HUES6 (cell line): ENCODE data around the gene RNASET2.

Experiments
- H3K27ac ChIP-seq: 2 replicates; pipeline ENCODE4 v1.7.0; 2013; ENCODE audit warnings: low read depth, mild to moderate bottlenecking, low read length, inconsistent platforms
- H3K27me3 ChIP-seq: 2 replicates; pipeline ENCODE4 v1.6.1; 2013; ENCODE audit warnings: low read length; ENCODE audit not compliant: control insufficient read depth, insufficient read depth
- H3K36me3 ChIP-seq: 2 replicates; pipeline ENCODE4 v1.6.1; 2013; ENCODE audit warnings: low read length; ENCODE audit not compliant: control insufficient read depth, insufficient read depth
- H3K4me1 ChIP-seq: 2 replicates; pipeline ENCODE4 v1.6.1; 2013; ENCODE audit warnings: low read length; ENCODE audit not compliant: control insufficient read depth, insufficient read depth
- H3K4me3 ChIP-seq: 2 replicates; pipeline ENCODE4 v1.5.1; 2013; ENCODE audit warnings: low read depth, low read length
- H3K9ac ChIP-seq: one replicate; pipeline ENCODE4 v1.6.1; 2013; ENCODE audit warnings: mild to moderate bottlenecking, low read length
- H3K9me3 ChIP-seq: 2 replicates; pipeline ENCODE4 v1.6.1; 2013; ENCODE audit warnings: low read depth, low read length; ENCODE audit not compliant: control insufficient read depth, insufficient read depth

Gene RNASET2

GRCh38 chr6:166933396-166933795 is 23.0 kb downstream of the RNASET2 start:
- Histone ChIP-seq H3K27me3 (no peaks in the 10 kb centered on the region), H3K4me1 (no peaks in the 10 kb centered on the region), H3K36me3 (peaks cover 33% of the 10 kb centered on the region), H3K9me3 (no peaks in the 10 kb centered on the region), H3K4me3 (no peak overlapping the region), H3K9ac (no peak overlapping the region), H3K27ac (no peak overlapping the region)

GRCh38 chr6:166932616-166933015 is 23.7 kb downstream of the RNASET2 start:
- H3K9ac ChIP-seq, result no peak overlapping the region
- H3K27me3 ChIP-seq, result no peaks in the 10 kb centered on the region
- no peaks in the 10 kb centered on the region for H3K9me3 ChIP-seq
- H3K36me3 ChIP-seq, result peaks cover 27% of the 10 kb centered on the region
- no peaks in the 10 kb centered on the region for H3K4me1 ChIP-seq
- H3K27ac ChIP-seq, result no peak overlapping the region
- no peak overlapping the region for H3K4me3 ChIP-seq

DNA sequence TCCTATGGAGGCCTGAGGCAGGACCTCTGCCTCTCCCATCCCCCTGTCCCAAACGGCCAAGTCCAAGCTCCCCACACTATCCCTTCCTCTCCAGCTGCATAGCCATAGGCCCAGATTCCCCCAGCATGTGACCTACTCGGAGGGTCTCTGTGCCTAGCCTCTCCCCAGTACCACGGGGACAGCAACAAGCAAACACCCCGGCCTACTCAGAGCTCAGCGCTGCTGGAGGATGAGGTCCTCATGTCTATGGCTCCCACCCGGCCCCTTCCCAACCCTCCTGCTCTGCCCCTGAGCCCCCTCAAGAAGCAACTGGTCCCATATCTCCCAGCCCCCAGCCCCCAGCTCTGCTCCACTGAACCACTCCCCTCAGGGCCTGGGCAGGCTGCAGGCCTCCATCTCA is 24.2 kb downstream of the RNASET2 start:
- no peaks in the 10 kb centered on the region for H3K27me3 ChIP-seq
- no peak overlapping the region for H3K27ac ChIP-seq
- no peaks in the 10 kb centered on the region for H3K9me3 ChIP-seq
- peaks cover 23% of the 10 kb centered on the region for H3K36me3 ChIP-seq
- no peak overlapping the region for H3K4me3 ChIP-seq
- H3K4me1 ChIP-seq, result no peaks in the 10 kb centered on the region
- no peak overlapping the region for H3K9ac ChIP-seq

- Histone ChIP-seq H3K36me3 (peaks cover 23% of the 10 kb centered on the region), H3K4me1 (no peaks in the 10 kb centered on the region), H3K4me3 (no peak overlapping the region), H3K27ac (no peak overlapping the region), H3K27me3 (no peaks in the 10 kb centered on the region), H3K9ac (no peak overlapping the region), H3K9me3 (no peaks in the 10 kb centered on the region)
These were observed 24.9 kb downstream of the RNASET2 start for GRCh38 chr6:166931426-166931970.

- Histone ChIP-seq H3K9ac (no peak overlapping the region), H3K36me3 (peaks cover 23% of the 10 kb centered on the region), H3K4me3 (no peak overlapping the region), H3K9me3 (no peaks in the 10 kb centered on the region), H3K27me3 (no peaks in the 10 kb centered on the region), H3K27ac (no peak overlapping the region), H3K4me1 (no peaks in the 10 kb centered on the region)
These were observed 25.9 kb downstream of the RNASET2 start for GRCh38 chr6:166930354-166930891.

DNA sequence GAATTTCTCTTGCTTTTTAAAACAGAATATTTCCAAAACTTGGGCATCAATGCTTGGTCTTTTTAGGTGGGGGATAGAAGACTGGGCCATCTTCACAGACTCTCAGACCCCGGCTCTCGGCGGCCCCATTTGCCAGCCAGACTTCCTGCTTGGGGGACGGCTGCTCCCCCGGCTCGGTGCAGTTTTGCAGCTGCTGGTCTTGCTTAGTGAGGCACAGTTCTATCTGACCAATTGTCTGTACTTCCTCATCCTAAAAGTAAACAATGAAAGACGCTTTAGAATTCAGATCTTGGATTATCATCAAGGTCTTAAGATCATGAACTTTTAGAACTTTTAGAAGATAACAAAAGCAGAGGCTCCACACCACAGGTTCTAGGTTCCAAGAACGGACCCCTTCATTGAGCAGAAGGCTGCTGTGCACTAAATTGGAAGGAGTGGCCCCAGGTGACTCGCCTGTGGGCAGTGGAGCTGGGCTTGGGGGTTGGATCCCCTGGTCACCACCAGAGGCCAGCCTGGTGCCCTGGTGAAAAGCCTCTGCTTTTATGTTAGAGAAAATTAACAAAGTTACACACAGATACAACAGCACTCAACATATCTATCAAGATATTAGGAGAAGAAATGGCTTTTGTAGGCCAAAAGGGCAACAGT is 26.7 kb downstream of the RNASET2 start:
- no peaks in the 10 kb centered on the region for H3K4me1 ChIP-seq
- H3K27ac ChIP-seq, result no peak overlapping the region
- H3K4me3 ChIP-seq, result no peak overlapping the region
- H3K27me3 ChIP-seq, result no peaks in the 10 kb centered on the region
- peaks cover 23% of the 10 kb centered on the region for H3K36me3 ChIP-seq
- no peak overlapping the region for H3K9ac ChIP-seq
- H3K9me3 ChIP-seq, result no peaks in the 10 kb centered on the region

- peaks cover 17% of the 10 kb centered on the region for H3K36me3 ChIP-seq
- H3K9me3 ChIP-seq, result no peaks in the 10 kb centered on the region
- no peaks in the 10 kb centered on the region for H3K4me1 ChIP-seq
- no peak overlapping the region for H3K4me3 ChIP-seq
- H3K27ac ChIP-seq, result no peak overlapping the region
- no peak overlapping the region for H3K9ac ChIP-seq
- H3K27me3 ChIP-seq, result no peaks in the 10 kb centered on the region
These were observed 27.5 kb downstream of the RNASET2 start for GRCh38 chr6:166928644-166929541.

GRCh38 chr6:166927935-166928643 is 28.3 kb downstream of the RNASET2 start:
- Histone ChIP-seq H3K27ac (no peak overlapping the region), H3K9ac (no peak overlapping the region), H3K27me3 (no peaks in the 10 kb centered on the region), H3K4me3 (no peak overlapping the region), H3K36me3 (peaks cover 17% of the 10 kb centered on the region), H3K4me1 (no peaks in the 10 kb centered on the region), H3K9me3 (no peaks in the 10 kb centered on the region)

- H3K36me3 ChIP-seq, result peaks cover 17% of the 10 kb centered on the region
- H3K4me1 ChIP-seq, result no peaks in the 10 kb centered on the region
These were observed 29.0 kb downstream of the RNASET2 start for GRCh38 chr6:166927240-166927934.

GRCh38 chr6:166926748-166927147 is 29.6 kb downstream of the RNASET2 start:
- Histone ChIP-seq H3K4me1 (no peaks in the 10 kb centered on the region), H3K36me3 (peaks cover 17% of the 10 kb centered on the region), H3K27ac (no peak overlapping the region), H3K9me3 (no peaks in the 10 kb centered on the region), H3K27me3 (no peaks in the 10 kb centered on the region), H3K9ac (no peak overlapping the region), H3K4me3 (no peak overlapping the region)

More at GRCh38 chr6:166927240-166927934, 29.0 kb downstream of the RNASET2 start:
- no peaks in the 10 kb centered on the region for H3K9me3 ChIP-seq
- H3K27me3 ChIP-seq, result no peaks in the 10 kb centered on the region
- no peak overlapping the region for H3K27ac ChIP-seq
- no peak overlapping the region for H3K9ac ChIP-seq
- no peak overlapping the region for H3K4me3 ChIP-seq
